ENCODE results near the gene CRABP2. TPM values are rescaled to one million over a fixed set of nuclear protein-coding genes. Genes with fewer than 3 reads are reported as not detected.

The CRABP2 gene
- total RNA-seq, 4 donors from 2014 or later = 67.9 to 103 (median 96.1) TPM

- intact Hi-C loops (cut with DNase I; ENCODE audit: low total_unique reads) = no loop called here
- no peak for DNase-seq (ENCODE audit: low spot score in 2 of 2)
- 74 to 83% methylated on average over 8 of the region's 8 CpGs for WGBS, 2 donors
- H3K4me3 ChIP-seq (ENCODE audit: low read depth, poor library complexity, severe bottlenecking) = no peak overlapping the region
- TF ChIP-seq POLR2A (IDR thresholded peaks at IDR 0.05) (no peak), CTCF (IDR thresholded peaks at IDR 0.05) (no peak)
These were observed 4.4 kb downstream of the CRABP2 start for GRCh38 chr1:156700736-156701531.

- H3K4me3 ChIP-seq (ENCODE audit: low read depth, poor library complexity, severe bottlenecking) = no peak overlapping the region
- intact Hi-C loops (cut with DNase I; ENCODE audit: low total_unique reads) = no loop called here
- DNase-seq (ENCODE audit: low spot score in 2 of 2) = no peak
- no peak for TF ChIP-seq POLR2A (IDR thresholded peaks at IDR 0.05)
- 57 to 68% methylated on average over 1 of the region's 1 CpG for WGBS, 2 donors
These were observed 6.4 kb downstream of the CRABP2 start for GRCh38 chr1:156698995-156699394.

- no peak for DNase-seq (ENCODE audit: low spot score in 2 of 2)
- intact Hi-C loops (cut with DNase I; ENCODE audit: low total_unique reads) = no loop called here
- H3K4me3 ChIP-seq (ENCODE audit: low read depth, poor library complexity, severe bottlenecking) = no peak overlapping the region
- WGBS, 2 donors = 64 to 73% methylated on average over 8 of the region's 8 CpGs
- TF ChIP-seq CTCF (IDR thresholded peaks at IDR 0.05) = no peak
- TF ChIP-seq POLR2A (IDR thresholded peaks at IDR 0.05) = no peak
These were observed 7.9 kb downstream of the CRABP2 start for GRCh38 chr1:156697481-156697880.

- no peak for TF ChIP-seq CTCF (IDR thresholded peaks at IDR 0.05)
- TF ChIP-seq POLR2A (IDR thresholded peaks at IDR 0.05) = no peak
These were observed 8.6 kb downstream of the CRABP2 start for GRCh38 chr1:156696755-156697154.

GRCh38 chr1:156694690-156694962 lies 10.8 kb downstream of the CRABP2 start:
- WGBS, 2 donors = 46 to 68% methylated on average over 5 of the region's 5 CpGs
- intact Hi-C loops (cut with DNase I; ENCODE audit: low total_unique reads) = no loop called here
- TF ChIP-seq POLR2A (IDR thresholded peaks at IDR 0.05) = no peak
- TF ChIP-seq CTCF (IDR thresholded peaks at IDR 0.05) = no peak
- no peak for DNase-seq (ENCODE audit: low spot score in 2 of 2)
- no peak overlapping the region for H3K4me3 ChIP-seq (ENCODE audit: low read depth, poor library complexity, severe bottlenecking)

More at GRCh38 chr1:156696755-156697154, 8.6 kb downstream of the CRABP2 start:
- DNase-seq (ENCODE audit: low spot score in 2 of 2) = no peak
- no peak overlapping the region for H3K4me3 ChIP-seq (ENCODE audit: low read depth, poor library complexity, severe bottlenecking)
- WGBS, 2 donors = 82 to 90% methylated on average over 8 of the region's 8 CpGs
- intact Hi-C loops (cut with DNase I; ENCODE audit: low total_unique reads) = no loop called here

GRCh38 chr1:156693848-156694689 lies 11.3 kb downstream of the CRABP2 start:
- TF ChIP-seq CTCF (IDR thresholded peaks at IDR 0.05) (no peak), POLR2A (IDR thresholded peaks at IDR 0.05) (no peak)
- intact Hi-C loops (cut with DNase I; ENCODE audit: low total_unique reads) = no loop called here
- 59 to 68% methylated on average over 12 of the region's 12 CpGs for WGBS, 2 donors
- no peak overlapping the region for H3K4me3 ChIP-seq (ENCODE audit: low read depth, poor library complexity, severe bottlenecking)
- DNase-seq (ENCODE audit: low spot score in 2 of 2) = no peak
